KOPT-K1 (cell line): Measurements from ENCODE around the gene TRIM6.
"Not testable (repeated sequence)": the region's sequence is repeated elsewhere in the genome, so short reads cannot be mapped to it uniquely, and the experiment has no call there.

Source experiments
- H3K27ac ChIP-seq: fragments of 200-600 bp; sonication (generic); 2 replicates; pipeline ENCODE4 v1.5.1; 2016; ENCODE audit warnings: antibody characterized with exemption, mild to moderate bottlenecking, low read depth, low read length; ENCODE audit not compliant: poor library complexity, severe bottlenecking
- H3K36me3 ChIP-seq: fragments of 200-600 bp; sonication (generic); 2 replicates; pipeline ENCODE4 v1.5.1; 2017; ENCODE audit warnings: antibody characterized with exemption, mild to moderate bottlenecking, low read length, moderate library complexity; ENCODE audit not compliant: insufficient read depth
- H3K9me3 ChIP-seq: fragments of 200-600 bp; sonication (generic); 2 replicates; pipeline ENCODE4 v1.5.1; 2017; ENCODE audit warnings: antibody characterized with exemption, low read length, mild to moderate bottlenecking; ENCODE audit not compliant: insufficient read depth, poor library complexity, severe bottlenecking

The TRIM6 gene

DNA sequence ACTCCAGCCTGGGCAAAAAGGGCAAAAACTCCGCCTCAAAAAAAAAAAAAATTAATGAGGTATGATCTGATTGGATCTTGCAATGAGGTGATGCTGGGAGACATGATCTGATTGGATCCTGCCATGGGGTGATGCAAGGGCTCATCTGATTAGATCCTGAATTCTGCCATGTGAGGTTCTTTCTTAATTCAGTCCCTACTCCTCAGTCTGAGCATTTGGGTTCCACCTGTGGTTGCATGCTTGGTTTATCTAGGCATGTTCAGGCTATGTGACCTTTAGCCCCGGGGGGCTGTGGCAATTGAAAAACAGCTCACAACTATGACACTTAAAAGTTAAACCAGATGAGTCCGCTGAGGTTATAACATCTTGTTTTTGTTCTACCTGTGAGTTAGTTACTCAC, 4.8 kb upstream of the TRIM6 start:
- H3K36me3 ChIP-seq: no peaks in the 10 kb centered on the region
- H3K9me3 ChIP-seq: no peaks in the 10 kb centered on the region
- H3K27ac ChIP-seq: no peak overlapping the region

DNA sequence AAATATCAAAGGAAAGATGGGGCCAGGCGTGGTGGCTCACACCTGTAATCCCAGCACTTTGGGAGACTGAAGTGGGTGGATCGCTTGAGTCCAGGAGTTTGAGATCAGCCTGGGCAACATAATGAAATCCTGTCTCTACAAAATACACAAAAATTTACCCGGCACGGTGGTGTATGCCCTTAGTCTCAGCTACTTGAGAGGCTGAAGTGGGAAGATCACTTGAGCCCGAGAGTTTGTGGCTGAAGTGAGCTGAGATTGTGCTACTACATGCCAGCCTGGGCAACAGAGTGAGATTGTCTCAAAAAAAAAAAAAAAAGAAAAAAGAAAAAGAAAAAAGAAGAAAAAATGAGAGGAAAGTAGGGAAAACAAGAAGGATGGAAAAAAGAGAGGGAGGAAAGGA, 3.8 kb upstream of the TRIM6 start:
- Histone ChIP-seq H3K9me3 (no peaks in the 10 kb centered on the region), H3K27ac (no peak overlapping the region), H3K36me3 (no peaks in the 10 kb centered on the region)

- Histone ChIP-seq H3K9me3 (no peaks in the 10 kb centered on the region), H3K27ac (no peak overlapping the region), H3K36me3 (no peaks in the 10 kb centered on the region)
Measured at GRCh38 chr11:5593146-5593545, 3.3 kb upstream of the TRIM6 start.

DNA sequence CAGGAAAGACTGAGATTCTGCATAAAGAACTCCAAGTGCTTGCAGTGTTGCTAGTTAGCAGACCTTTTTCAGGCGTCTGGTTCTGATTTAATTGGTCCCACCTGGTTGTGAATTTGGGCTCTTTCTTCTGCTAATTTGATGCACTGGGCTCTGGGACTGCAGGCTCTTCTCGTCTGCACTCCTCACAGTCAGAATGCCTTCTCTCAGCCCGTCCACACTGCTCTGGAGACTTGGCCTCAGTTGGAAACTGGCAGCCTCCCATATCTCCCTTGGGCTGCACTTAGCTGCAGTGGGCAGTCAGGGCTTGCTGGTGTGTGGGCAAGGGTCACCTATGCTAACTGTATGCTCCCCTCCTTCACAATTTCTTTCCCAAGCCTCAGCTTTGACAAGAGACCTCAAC, 1.5 kb downstream of the TRIM6 start:
- Histone ChIP-seq H3K9me3 (no peaks in the 10 kb centered on the region), H3K36me3 (no peaks in the 10 kb centered on the region), H3K27ac (no peak overlapping the region)

DNA sequence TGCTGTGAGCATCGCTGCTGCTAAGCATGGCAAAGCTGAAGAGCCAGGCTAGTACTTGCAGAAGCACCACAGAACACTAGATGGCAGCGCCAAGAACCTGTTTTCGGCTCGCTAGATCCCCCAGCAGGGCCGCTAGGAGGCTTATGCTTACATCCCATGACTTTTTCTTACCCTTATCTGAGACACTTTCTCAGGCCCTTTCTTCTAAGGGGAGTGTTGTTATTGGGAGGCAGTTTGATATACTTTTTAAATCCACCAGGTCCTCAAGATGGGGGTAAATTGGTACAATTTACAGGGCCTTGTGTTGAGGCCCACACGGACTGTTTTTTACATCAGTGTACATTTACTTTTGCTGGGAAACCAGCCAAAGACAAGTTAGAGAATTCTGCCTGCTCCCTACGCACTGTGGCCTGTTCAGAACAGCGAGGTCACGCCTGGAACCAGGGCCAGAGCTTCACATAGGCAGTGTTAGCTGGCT, 4.0 kb downstream of the TRIM6 start:
- H3K27ac ChIP-seq: no peak overlapping the region

DNA sequence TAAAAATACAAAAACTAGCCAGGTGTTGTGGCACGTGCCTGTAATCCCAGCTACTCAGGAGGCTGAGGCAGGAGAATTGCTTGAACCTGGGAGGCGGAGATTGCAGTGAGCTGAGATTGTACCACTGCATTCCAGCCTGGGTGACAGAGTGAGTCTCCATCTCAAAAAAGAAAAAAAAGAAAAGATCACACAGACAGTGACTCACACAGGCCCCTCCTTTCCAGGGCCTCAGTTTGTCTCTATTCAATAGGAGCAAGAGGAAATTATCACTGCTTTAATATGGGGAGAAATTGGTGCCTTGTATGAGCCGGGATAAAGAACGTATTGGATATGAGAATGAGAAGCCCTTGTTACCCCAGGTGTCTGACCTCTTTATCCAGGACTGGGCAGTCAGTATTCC, 6.4 kb downstream of the TRIM6 start:
- H3K27ac ChIP-seq, H3K9me3 ChIP-seq, H3K36me3 ChIP-seq: not testable (repeated sequence)

More for the DNA sequence above, 4.0 kb downstream of the TRIM6 start:
- Histone ChIP-seq H3K36me3 (no peaks in the 10 kb centered on the region), H3K9me3 (no peaks in the 10 kb centered on the region)

GRCh38 chr11:5603326-5603725, 6.9 kb downstream of the TRIM6 start:
- no peaks in the 10 kb centered on the region for H3K9me3 ChIP-seq
- H3K36me3 ChIP-seq: no peaks in the 10 kb centered on the region
- no peak overlapping the region for H3K27ac ChIP-seq

GRCh38 chr11:5604896-5605295, 8.5 kb downstream of the TRIM6 start:
- Histone ChIP-seq H3K36me3 (no peaks in the 10 kb centered on the region), H3K27ac (no peak overlapping the region), H3K9me3 (no peaks in the 10 kb centered on the region)

GRCh38 chr11:5605849-5606248, 9.4 kb downstream of the TRIM6 start:
- H3K27ac ChIP-seq: no peak overlapping the region
- H3K9me3 ChIP-seq: no peaks in the 10 kb centered on the region
- no peaks in the 10 kb centered on the region for H3K36me3 ChIP-seq

DNA sequence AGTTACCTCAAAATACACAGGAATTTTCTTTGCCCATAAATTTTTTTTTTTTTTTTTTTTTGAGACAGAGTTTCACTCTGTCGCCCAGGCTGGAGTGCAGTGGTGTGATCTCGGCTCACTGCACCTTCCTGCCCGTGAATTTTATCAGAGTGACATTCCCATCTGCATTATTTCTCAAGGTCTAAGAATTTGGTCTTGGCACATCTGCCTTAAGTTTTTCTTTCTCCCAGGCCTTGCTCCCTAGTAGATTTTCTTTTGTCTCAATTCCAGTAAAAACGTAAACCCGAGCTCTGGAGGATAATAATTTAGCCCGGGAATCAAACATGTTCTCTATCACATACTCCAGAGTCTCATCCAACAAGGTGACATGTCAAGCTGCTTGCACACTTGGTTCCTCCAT, 12.4 kb downstream of the TRIM6 start:
- no peaks in the 10 kb centered on the region for H3K36me3 ChIP-seq

DNA sequence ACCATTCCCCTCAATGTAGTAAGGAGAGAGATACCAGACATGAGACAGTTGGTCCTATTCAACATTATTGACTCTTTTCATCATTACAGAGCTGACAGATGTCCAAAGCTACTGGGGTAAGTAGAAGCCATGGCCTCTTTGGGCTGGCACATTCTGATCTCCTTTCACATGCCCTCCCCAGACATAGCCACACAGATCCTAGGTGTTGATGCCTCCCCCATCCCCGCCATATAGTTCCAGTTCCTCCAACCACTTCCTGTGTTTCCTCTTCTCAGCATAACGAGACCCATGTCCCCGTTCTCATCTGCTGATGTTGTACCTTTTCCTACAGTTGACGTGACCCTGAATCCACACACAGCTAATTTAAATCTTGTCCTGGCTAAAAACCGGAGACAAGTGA, 14.0 kb downstream of the TRIM6 start:
- Histone ChIP-seq H3K36me3 (no peaks in the 10 kb centered on the region), H3K9me3 (no peaks in the 10 kb centered on the region), H3K27ac (no peak overlapping the region)

More for the DNA sequence above, 12.4 kb downstream of the TRIM6 start:
- Histone ChIP-seq H3K27ac (no peak overlapping the region), H3K9me3 (no peaks in the 10 kb centered on the region)

DNA sequence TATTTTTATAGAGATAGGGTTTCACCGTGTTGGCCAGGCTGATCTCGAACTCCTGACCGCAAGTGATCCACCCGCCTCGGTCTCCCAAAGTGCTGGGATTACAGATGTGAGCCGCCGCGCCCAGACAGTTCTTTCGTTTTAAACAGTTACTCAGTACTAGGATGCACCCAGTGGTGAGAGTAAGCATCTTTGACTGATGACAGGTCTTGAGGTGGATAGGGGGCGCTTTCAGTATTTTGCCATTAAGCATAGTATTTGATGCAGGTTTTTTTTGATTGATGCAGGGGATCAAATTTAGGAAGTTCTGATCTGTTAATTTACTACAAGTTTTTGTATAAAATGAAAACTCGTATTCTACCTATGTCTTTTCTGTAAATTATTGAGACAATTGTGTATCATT, 15.2 kb downstream of the TRIM6 start:
- H3K36me3 ChIP-seq: no peaks in the 10 kb centered on the region
- H3K9me3 ChIP-seq: no peaks in the 10 kb centered on the region
- no peak overlapping the region for H3K27ac ChIP-seq

GRCh38 chr11:5618807-5619206, 22.4 kb downstream of the TRIM6 start:
- Histone ChIP-seq H3K36me3 (no peaks in the 10 kb centered on the region), H3K27ac (no peak overlapping the region), H3K9me3 (no peaks in the 10 kb centered on the region)

GRCh38 chr11:5620651-5621521, 24.4 kb downstream of the TRIM6 start:
- Histone ChIP-seq H3K27ac (no peak overlapping the region), H3K9me3 (no peaks in the 10 kb centered on the region), H3K36me3 (no peaks in the 10 kb centered on the region)

DNA sequence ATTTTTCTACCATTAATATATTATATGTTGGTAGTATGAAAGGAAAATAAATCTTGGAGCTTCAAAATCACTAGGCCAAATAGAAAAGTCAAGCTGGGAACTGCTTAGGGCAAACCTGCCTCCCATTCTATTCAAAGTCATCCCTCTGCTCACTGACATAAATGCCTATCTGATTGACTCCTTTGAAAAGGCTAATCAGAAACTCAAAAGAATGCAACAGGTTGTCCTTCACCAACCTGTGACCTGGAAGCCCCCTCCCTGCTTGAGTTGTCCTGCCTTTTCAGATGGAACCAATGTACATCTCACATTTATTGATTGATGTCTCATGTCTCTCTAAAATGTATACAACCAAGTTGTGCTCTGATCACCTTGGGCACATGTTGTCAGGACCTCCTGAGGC, 25.1 kb downstream of the TRIM6 start:
- Histone ChIP-seq H3K27ac (no peak overlapping the region), H3K36me3 (no peaks in the 10 kb centered on the region), H3K9me3 (no peaks in the 10 kb centered on the region)

- no peak overlapping the region for H3K27ac ChIP-seq
- no peaks in the 10 kb centered on the region for H3K9me3 ChIP-seq
- H3K36me3 ChIP-seq: no peaks in the 10 kb centered on the region
Measured at GRCh38 chr11:5622802-5623201, 26.4 kb downstream of the TRIM6 start.
